Renal cortical epithelial cell (primary cell): ENCODE results near the gene LCE1D. TPM values are rescaled to one million over a fixed set of nuclear protein-coding genes. Genes with fewer than 3 reads are reported as not detected.

Experiments used
- DNase-seq: peaks from one replicate; pipeline ENCODE4 v3.0.0-alpha.2; 2011; ENCODE audit warnings: low read depth
- total RNA-seq: library from RNA; depleted of rRNA; stranded (reverse); fragments of >200 nt; gene quantifications from 2 replicates; pipeline ENCODE4 v1.2.3, GENCODE V29; 2014

Gene LCE1D
- total RNA-seq, 1 donor from 2014 or later, result not detected

- no peak for DNase-seq
Measured at GRCh38 chr1:152811671-152812070, 15.2 kb downstream of the LCE1D start, which contains the start of gene LCE1B. Gene LCE1B, plus strand, starts transcription at chr1:152811971. Its CDS starts 476 bp downstream, at chr1:152812447.

GRCh38 chr1:152817309-152817708 lies 20.8 kb downstream of the LCE1D start:
- no peak for DNase-seq

- DNase-seq, result no peak
Measured at GRCh38 chr1:152823294-152823693, 26.8 kb downstream of the LCE1D start.

- no peak for DNase-seq
Measured at GRCh38 chr1:152824964-152825363, 28.4 kb downstream of the LCE1D start.

DNA sequence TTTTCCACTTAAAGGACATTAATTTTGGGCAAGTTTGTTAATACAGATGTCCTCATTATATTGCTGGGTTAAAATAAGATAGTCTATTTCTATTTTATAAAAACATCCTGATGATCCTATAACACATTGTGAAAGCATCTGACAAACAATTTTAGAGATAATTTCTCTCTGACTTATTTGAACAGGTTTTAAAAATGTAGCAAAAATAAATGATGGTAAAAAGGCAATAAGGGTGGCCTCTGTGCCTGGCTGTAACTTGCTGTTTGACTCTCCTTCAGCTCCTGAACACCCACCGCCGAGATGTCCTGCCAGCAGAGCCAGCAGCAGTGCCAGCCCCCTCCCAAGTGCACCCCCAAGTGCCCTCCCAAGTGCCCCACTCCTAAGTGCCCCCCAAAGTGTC lies 30.7 kb downstream of the LCE1D start, which contains the start of gene LCE1A:
Gene LCE1A, plus strand, starts transcription at position 301 of the 400 bp plus-strand sequence. Its CDS starts 0 bp downstream, at position 301.
- no peak for DNase-seq

GRCh38 chr1:152836870-152837269 lies 40.3 kb downstream of the LCE1D start:
- DNase-seq, result no peak

DNA sequence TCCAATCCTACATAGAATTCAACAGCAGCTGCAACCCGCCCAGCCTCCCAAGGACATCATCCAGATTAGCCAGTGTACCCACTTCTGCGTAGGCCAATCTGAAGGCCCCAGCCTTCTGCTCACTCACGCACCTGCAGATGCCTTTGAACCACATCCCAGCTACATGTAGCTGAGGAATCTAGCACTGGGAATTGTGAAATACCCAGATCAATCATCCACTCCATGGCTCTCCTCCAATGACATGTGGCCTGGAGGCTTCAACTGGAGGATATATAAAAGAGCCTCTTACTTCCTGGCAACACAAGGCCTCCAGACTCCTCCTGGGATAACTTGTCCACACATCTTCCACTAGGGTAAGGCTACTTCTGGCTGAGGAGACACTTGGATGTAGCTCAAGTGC lies 46.0 kb downstream of the LCE1D start, which contains the start of gene LCE6A:
Gene LCE6A, plus strand, starts transcription at position 301 of the 400 bp plus-strand sequence. CDS start 665 bp downstream, outside the sequence.
- DNase-seq, result no peak

Other genes with a start within 250 kb of the LCE1D start
- not detected in 2 replicates for gene LCE3E, start 229.9 kb upstream of the LCE1D start, total RNA-seq
- gene LCE3D, start 216.2 kb upstream of the LCE1D start, total RNA-seq, result not detected in 2 replicates
- not detected in 2 replicates for gene LCE3C, start 196.5 kb upstream of the LCE1D start, total RNA-seq
- not detected in 2 replicates for gene LCE3B, start 182.9 kb upstream of the LCE1D start, total RNA-seq
- not detected in 2 replicates for gene LCE3A, start 173.6 kb upstream of the LCE1D start, total RNA-seq
- gene LCE2D, start 133.3 kb upstream of the LCE1D start, total RNA-seq, result not detected in 2 replicates
- not detected in 2 replicates for gene LCE2C, start 121.4 kb upstream of the LCE1D start, total RNA-seq
- gene LCE2B, start 110.6 kb upstream of the LCE1D start, total RNA-seq, result not detected in 2 replicates
- gene LCE2A, start 98.4 kb upstream of the LCE1D start, total RNA-seq, result not detected in 2 replicates
- gene LCE4A, start 88.6 kb upstream of the LCE1D start, total RNA-seq, result not detected in 2 replicates
- gene KPRP, start 38.7 kb upstream of the LCE1D start, total RNA-seq, result not detected in 2 replicates
- not detected in 2 replicates for gene LCE1F, start 21.6 kb upstream of the LCE1D start, total RNA-seq
- not detected in 2 replicates for gene LCE1E, start 10.5 kb upstream of the LCE1D start, total RNA-seq
- not detected in 2 replicates for gene LCE1C, start 9.9 kb downstream of the LCE1D start, total RNA-seq
- not detected in 2 replicates for gene LCE1B, start 15.2 kb downstream of the LCE1D start, total RNA-seq
- not detected in 2 replicates for gene LCE1A, start 30.8 kb downstream of the LCE1D start, total RNA-seq
- not detected in 2 replicates for gene LCE6A, start 46.1 kb downstream of the LCE1D start, total RNA-seq
- not detected in 2 replicates for gene LCE7A, start 63.3 kb downstream of the LCE1D start, total RNA-seq
- not detected in 2 replicates for gene SMCP, start 81.6 kb downstream of the LCE1D start, total RNA-seq
- gene IVL, start 111.8 kb downstream of the LCE1D start, total RNA-seq, result 0.15 and 2.4 TPM in 2 replicates
- gene SPRR5, start 150.5 kb downstream of the LCE1D start, total RNA-seq, result not detected in 2 replicates
- not detected in 2 replicates for gene SPRR4, start 173.9 kb downstream of the LCE1D start, total RNA-seq
- gene SPRR1A, start 187.4 kb downstream of the LCE1D start, total RNA-seq, result not detected in 2 replicates
- not detected in 2 replicates for gene SPRR3, start 205.0 kb downstream of the LCE1D start, total RNA-seq
- gene SPRR1B, start 234.5 kb downstream of the LCE1D start, total RNA-seq, result not detected in 2 replicates
- gene SPRR2D, start 244.4 kb downstream of the LCE1D start, total RNA-seq, result not detected in 2 replicates